NCI-H774 (cell line): ENCODE measurements around the gene CELF2.

Experiments
- DNase-seq: peaks from one replicate; lab custom pipeline; 2025; lab: John Stamatoyannopoulos, UW

The CELF2 gene

GRCh38 chr10:11004144-11005077 is 13.3 kb upstream of the CELF2 start:
- no peak for DNase-seq

DNA sequence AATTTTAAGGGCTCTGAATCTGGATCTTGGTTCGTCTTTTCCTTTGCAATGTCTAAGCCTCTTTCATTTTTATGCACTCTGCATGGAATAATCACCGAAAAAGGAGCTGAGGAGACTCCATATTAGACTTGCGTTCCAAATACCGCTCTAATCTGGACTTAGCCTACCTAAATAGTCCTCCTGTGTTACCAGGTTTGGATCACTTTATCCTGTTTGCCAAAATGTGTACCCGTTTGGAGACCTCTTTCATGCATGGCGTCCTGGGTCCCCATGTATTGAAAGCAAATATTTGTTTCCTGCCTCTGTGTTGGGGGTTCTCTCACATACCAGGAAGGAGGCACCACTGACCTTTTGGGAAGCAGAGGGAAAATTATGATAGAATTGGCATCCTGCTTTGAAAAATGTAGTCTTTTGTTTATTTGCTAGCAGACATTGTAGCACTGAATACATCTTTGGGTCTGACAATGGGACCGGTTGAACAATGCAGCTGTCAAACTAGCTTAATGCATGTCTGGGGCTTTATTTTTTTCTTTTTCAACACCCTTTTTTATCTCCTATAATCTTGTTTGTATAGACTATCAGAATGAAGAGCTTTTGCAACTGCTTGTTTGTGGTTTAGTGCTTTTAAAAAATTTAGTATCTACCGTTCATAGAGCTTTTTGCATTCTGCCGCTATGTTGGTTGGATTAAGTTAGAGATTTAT is 11.8 kb upstream of the CELF2 start:
- DNase-seq, result no peak

DNA sequence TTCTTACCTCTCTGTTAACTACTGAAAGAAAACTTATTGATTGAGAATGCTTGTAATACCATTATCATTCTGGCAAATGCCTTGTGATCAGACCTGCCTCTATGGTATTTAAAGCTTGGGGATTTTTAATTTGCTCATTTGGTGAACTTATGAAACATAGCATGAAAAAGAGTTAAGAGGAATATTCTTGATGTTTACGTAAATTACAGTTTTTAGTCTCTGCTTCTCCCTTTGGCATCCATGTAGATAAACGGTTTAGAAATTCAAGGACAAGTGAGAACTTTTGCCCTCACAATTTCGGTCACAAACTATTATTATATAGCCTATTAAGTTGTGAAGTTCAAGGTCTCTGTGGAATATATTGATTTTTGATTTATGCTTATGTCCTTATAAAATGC is 11.2 kb upstream of the CELF2 start:
- no peak for DNase-seq

GRCh38 chr10:11007476-11008020 is 10.1 kb upstream of the CELF2 start:
- DNase-seq, result no peak

GRCh38 chr10:11009471-11010308 is 8.0 kb upstream of the CELF2 start:
- no peak for DNase-seq

- no peak for DNase-seq
These were observed 7.1 kb upstream of the CELF2 start for GRCh38 chr10:11010582-11010981.

GRCh38 chr10:11011436-11011835 is 6.2 kb upstream of the CELF2 start:
- DNase-seq, result no peak

- no peak for DNase-seq
These were observed 5.7 kb upstream of the CELF2 start for GRCh38 chr10:11011984-11012383.

DNA sequence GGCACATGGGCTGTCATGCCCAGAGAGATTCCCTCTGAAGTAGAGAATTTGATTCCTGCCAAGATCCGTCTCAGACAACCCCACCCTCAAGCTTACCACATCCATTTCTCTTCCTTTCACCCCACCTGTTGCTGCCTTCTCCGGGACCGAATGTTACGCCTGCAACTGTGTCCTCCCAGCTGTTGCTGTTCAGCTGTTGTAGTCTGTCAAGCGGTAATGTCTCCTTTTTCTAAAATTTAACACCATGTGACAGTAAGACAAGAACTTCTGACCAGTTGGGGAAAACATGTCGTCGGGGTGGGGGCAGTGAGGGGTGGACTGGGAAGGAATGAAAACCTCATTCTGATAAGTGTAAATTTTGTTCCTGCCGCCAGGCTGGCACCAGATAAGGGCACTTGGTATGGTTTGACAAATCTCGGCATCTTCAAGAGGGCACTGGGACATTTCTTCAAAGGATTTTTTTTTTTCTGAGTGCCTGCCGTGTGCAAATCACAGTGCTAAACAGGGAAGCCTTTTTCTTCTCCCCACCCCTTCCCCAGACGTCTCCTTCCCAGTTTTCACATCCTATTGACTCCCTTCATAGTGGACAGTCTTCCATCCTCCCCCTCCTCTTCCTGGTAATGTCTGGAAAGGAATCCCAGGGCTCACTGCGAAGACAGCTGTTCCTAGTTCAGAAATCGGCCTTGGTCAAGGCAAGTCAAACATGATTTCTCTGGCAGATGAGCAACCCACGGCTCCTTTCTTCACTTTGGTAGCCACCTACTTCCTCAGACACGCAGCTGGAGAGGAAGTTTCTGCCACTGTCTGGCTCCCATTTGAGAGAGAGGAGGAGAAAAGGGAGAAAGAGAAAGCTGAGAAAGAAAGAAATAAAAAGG is 5.0 kb upstream of the CELF2 start:
- DNase-seq, result no peak

GRCh38 chr10:11013836-11014235 is 3.8 kb upstream of the CELF2 start:
- DNase-seq, result no peak

DNA sequence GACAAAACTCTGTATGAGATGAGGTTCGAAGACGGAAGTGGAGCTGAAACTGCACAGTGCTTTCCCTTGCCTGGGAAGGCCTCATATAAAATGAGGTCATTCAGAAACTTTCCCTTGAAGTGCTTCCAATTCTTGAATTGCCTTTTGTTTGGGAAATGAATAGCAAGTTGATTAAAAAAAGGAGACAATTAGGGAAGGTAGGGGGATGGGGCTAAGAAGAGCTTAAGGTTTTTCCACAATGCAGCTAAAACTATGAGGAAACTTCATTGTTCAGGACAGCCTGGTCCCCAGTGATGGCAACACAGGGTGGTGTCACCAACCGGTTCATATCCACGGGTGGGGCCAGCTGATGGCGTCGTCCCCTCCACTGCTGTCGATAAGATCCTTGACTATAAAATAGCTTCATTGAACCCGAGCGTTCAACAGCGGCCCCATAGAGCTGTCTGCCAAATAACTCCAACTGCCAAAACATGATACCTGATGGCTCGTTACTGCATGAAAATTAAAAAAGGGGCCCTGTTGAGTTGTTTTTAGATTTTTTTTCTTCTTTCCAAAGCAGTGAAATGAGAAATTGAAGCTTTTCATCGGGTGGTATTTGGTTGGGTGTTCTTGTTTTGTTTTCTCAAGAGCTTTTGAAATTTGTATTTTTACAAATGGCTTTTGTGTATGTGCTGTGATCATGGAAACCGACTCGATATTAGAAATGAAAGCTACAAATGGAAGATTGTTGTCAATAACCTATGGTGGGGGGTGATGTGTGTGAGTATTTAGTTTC is 2.8 kb upstream of the CELF2 start:
- no peak for DNase-seq

GRCh38 chr10:11015446-11015934 is 2.2 kb upstream of the CELF2 start:
- no peak for DNase-seq

DNA sequence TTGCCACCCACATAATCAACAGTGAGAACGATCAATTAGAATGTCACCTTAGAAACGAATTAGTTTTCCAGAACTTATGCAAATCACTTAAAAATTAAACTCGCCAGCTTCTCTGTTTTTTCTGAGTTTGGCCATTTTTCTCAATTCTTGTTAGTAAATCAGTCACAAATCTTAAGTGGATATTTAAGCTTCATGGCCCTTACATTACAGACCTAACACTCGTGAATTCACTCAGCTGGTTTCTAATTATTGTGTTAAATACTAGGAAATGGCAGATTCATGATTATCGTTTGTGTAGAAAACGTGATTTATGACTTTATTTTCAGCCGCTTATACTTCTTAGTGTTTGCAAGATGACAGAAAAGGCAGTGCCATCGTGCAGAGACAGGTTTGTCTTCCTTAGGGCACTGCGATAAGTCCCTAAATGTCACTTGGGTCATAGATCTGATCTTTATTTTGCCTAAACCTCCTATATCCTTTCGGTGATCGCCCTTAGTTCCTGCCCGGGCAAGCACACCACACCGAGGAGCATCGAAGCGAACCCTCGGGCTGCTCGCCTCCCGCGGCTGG is 587 bp upstream of the CELF2 start:
- DNase-seq, result no peak

- no peak for DNase-seq
These were observed 765 bp downstream of the CELF2 start for GRCh38 chr10:11018432-11018841.

DNA sequence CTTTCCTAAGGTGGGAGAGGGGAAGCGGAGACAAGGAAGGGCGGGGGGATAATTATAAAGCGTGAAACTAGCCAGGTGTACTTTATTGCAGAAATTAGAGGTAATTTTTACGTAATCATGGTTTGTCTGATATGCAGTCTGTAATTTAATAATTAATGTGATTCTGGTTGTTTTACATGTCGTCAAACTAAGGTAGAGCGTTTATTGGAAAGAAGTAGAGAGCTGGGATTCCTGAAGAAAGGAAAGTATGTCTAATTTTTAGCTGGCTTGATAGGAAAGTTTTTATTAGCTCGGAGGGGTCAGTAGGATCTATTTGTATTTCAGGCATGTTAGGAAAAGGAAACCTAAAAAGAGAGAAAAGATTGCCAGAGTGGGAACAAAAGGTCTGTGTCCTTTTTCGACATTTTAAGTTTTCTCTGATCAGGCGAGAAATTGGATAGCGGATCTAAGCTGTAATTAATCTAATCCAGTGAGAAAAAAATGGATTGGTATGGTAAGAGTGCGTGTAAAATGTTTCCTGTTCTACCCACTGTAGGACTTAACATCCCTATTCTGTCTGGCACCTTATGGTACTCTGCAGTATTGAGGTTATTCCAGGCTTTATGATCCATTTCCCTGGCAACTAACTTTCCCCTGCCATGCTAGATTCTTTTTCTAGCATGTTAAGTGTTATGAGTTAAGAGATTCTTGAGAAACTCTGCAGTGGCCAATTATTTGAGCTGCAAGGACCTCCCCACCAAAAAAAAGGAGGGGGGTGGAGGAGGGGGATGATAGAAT is 1.4 kb downstream of the CELF2 start:
- DNase-seq, result no peak

- DNase-seq, result no peak
These were observed 2.3 kb downstream of the CELF2 start for GRCh38 chr10:11019724-11020547.

DNA sequence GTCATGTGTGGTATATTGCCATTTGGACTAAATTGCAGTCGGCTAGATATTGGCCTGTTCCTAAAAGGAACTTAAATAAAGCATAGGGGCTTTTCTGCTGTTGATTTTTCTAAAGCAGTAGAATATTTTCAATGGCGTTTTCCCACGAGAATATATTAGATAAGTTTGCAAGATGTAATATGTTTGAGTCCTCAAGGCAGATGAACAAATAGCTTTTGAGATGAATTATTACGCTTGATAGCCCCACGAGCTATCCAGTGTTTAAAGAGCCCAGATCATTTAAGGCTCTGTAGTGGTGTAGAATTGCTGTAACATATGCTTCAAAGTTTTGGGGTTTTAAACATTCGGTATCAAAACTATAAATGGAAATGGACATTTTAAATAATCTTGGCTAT is 2.9 kb downstream of the CELF2 start:
- no peak for DNase-seq

GRCh38 chr10:11022213-11022612 is 4.5 kb downstream of the CELF2 start:
- no peak for DNase-seq
